ENCODE measurements around the gene BHMT.
"Not testable (repeated sequence)": the region's sequence is repeated elsewhere in the genome, so short reads cannot be mapped to it uniquely, and the experiment has no call there.

BHMT gene

GRCh38 chr5:79173626-79174025 is 62.0 kb downstream of the BHMT start:
- no peak for DNase-seq

- not testable (repeated sequence) for DNase-seq
Observed at GRCh38 chr5:79180449-79180848, 68.8 kb downstream of the BHMT start.

- no peak for DNase-seq
Observed at GRCh38 chr5:79181419-79182022, 69.9 kb downstream of the BHMT start.

Measured in activated gamma-delta T cell (primary cell).